Panc1 (cell line): ENCODE measurements around the gene TMEM109. TPM values are rescaled to one million over a fixed set of nuclear protein-coding genes. Genes with fewer than 3 reads are reported as not detected.

Experiments used
- ATAC-seq: fragments of 200-7000 bp; cut with Tn5 transposase; 2 replicates; pipeline ENCODE4 v1.9.1; 2020; ENCODE audit warnings: mild to moderate bottlenecking, moderate library complexity
- BruUV-seq: library from RNA; stranded (reverse); fragments of 400-500 nt; replicated peaks from 2 replicates; lab custom pipeline; 2021; lab: Mats Ljungman, UMichigan
- CTCF ChIA-PET: fragments of 300-600 bp; sonication (Branson Sonifier 250); formaldehyde crosslinking; loops from one replicate; lab custom pipeline; 2022; ENCODE audit warnings: antibody characterized with exemption; lab: Charles Lee
- POLR2A ChIA-PET: fragments of 300-600 bp; sonication (Branson Sonifier 250); formaldehyde crosslinking; loops from one replicate; lab custom pipeline; 2022; ENCODE audit warnings: antibody characterized with exemption; lab: Charles Lee
- DNase-seq: peaks from one replicate; pipeline ENCODE4 v3.0.0-alpha.2; 2010; ENCODE audit warnings: low read depth, low spot score
- H3K27ac ChIP-seq: 2 replicates; pipeline ENCODE4 v1.5.1; 2011; ENCODE audit warnings: mild to moderate bottlenecking, low read length, inconsistent platforms
- H3K27me3 ChIP-seq: fragments of 200-500 bp; sonication (Bioruptor generic); 2 replicates; pipeline ENCODE4 v1.6.0; 2014; ENCODE audit warnings: low read length, inconsistent platforms; ENCODE audit not compliant: control insufficient read depth, insufficient read depth
- H3K36me3 ChIP-seq: fragments of 200-500 bp; sonication (Bioruptor generic); 2 replicates; pipeline ENCODE4 v1.5.1; 2014; ENCODE audit warnings: inconsistent platforms, mild to moderate bottlenecking, low read length, moderate library complexity; ENCODE audit not compliant: control insufficient read depth, insufficient read depth
- H3K4me1 ChIP-seq: 2 replicates; pipeline ENCODE4 v1.5.1; 2011; ENCODE audit warnings: inconsistent platforms, mild to moderate bottlenecking, low read length, moderate library complexity; ENCODE audit not compliant: control insufficient read depth, insufficient read depth
- H3K4me3 ChIP-seq, 2 experiments: 2 replicates each; pipeline ENCODE4 v1.5.1; 2011 to 2012; ENCODE audit warnings: low read depth in 2 of 2, low read length in 2 of 2, mild to moderate bottlenecking in 2 of 2, inconsistent platforms in 1 of 2, moderate library complexity in 1 of 2
- H3K9me3 ChIP-seq: fragments of 200-500 bp; sonication (Bioruptor generic); 2 replicates; pipeline ENCODE4 v1.5.1; 2014; ENCODE audit warnings: low read depth, mild to moderate bottlenecking, inconsistent platforms, low read length, moderate library complexity; ENCODE audit not compliant: control insufficient read depth, insufficient read depth
- POLR2AphosphoS5 ChIP-seq: IDR thresholded peaks from 2 replicates; pipeline ENCODE4 v1.6.1; 2012; ENCODE audit warnings: mild to moderate bottlenecking, low read depth, low read length, moderate library complexity
- SIN3A ChIP-seq: IDR thresholded peaks from 2 replicates; pipeline ENCODE4 v1.6.1; 2012; ENCODE audit warnings: low read depth, mild to moderate bottlenecking, low read length, moderate library complexity, borderline replicate concordance; ENCODE audit not compliant: insufficient read depth
- TCF7L2 ChIP-seq: IDR thresholded peaks from 2 replicates; pipeline ENCODE4 v1.6.1; 2011; ENCODE audit warnings: mild to moderate bottlenecking, low read depth, low read length, inconsistent platforms
- in situ Hi-C: cut with HindIII; loops from 2 replicates; pipeline ENCODE4 v1.10.0; 2016; ENCODE audit warnings: low sequenced_read_pairs, low pct_unique_long_range_greater_than_20kb
- intact Hi-C: fragments of 100-400 bp; cut with micrococcal nuclease; formaldehyde crosslinking; loops from one replicate; pipeline ENCODE4 v1.10.0; 2022; ENCODE audit not compliant: unreplicated experiment
- total RNA-seq: library from RNA; stranded (reverse); gene quantifications from one replicate; pipeline ENCODE4 v1.2.1, GENCODE V29; 2021; ENCODE audit not compliant: unreplicated experiment
- TF ChIP-seq, protein P1 (sequence below): fragments of 450-650 bp; IDR thresholded peaks from 2 replicates; pipeline ENCODE4 v1.5.1; 2017; ENCODE audit warnings: mild to moderate bottlenecking
- TF ChIP-seq, protein P2 (sequence below), 2 experiments: IDR thresholded peaks; 2 replicates each; pipeline ENCODE4 v1.6.1; 2011 to 2012; ENCODE audit warnings: low read depth in 2 of 2, control low read depth in 1 of 2, low read length in 1 of 2, mild to moderate bottlenecking in 1 of 2, moderate library complexity in 1 of 2; ENCODE audit not compliant: insufficient read depth in 1 of 2

Gene TMEM109
- total RNA-seq, 1 experiment from 2014 or later = 91.8 TPM

DNA sequence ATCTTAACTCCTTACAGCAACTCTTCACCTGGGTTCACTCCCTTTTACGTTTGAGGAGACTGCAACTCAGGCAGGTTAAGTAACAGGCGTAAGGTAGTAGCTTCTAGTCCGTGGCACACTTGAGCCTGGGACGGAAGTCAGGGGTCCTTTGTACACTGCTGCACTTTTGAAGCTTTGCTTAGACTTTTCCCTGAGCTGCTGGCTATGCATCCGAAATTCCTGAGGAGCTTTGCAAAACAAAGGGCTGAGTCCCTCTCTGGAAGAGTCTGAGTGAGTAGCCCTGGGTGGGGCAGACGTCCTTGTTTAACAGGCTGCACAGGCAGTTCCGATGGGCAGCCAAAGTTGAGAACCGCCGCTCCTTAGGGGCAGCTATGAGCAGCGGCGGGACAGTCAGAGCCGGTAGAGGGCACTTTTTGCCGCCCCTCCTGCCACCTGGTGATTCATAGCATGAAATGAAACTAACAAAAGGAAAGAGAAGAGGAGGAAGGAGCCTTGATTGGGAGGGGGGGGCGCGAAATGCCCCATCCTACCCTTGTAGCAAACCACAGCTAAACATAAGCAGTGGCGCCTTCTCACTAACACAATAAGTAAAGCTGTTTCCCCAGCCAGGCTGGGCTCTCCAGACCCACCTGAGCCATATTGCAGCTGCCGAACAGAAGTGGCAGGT, 1.4 kb downstream of the TMEM109 start:
- Histone ChIP-seq H3K36me3 (no peaks in the 10 kb centered on the region; the same call in 1 of the 2 replicates), H3K4me1 (peaks cover 15% of the 10 kb centered on the region), H3K27ac (peak overlapping the region; percentile 97), H3K9me3 (no peaks in the 10 kb centered on the region), H3K4me3 (peak overlapping the region; percentile 69 to 79), H3K27me3 (no peaks in the 10 kb centered on the region)
- ChIA-PET CTCF (interaction anchor here (0.6 to 1.0 kb wide), 5 partner anchors 25 to 1130 kb away, joined by 3 read pairs; partner anchors contain the start of gene CYB561A3), POLR2A (no interaction called here)
- TF ChIP-seq, protein P1, sequence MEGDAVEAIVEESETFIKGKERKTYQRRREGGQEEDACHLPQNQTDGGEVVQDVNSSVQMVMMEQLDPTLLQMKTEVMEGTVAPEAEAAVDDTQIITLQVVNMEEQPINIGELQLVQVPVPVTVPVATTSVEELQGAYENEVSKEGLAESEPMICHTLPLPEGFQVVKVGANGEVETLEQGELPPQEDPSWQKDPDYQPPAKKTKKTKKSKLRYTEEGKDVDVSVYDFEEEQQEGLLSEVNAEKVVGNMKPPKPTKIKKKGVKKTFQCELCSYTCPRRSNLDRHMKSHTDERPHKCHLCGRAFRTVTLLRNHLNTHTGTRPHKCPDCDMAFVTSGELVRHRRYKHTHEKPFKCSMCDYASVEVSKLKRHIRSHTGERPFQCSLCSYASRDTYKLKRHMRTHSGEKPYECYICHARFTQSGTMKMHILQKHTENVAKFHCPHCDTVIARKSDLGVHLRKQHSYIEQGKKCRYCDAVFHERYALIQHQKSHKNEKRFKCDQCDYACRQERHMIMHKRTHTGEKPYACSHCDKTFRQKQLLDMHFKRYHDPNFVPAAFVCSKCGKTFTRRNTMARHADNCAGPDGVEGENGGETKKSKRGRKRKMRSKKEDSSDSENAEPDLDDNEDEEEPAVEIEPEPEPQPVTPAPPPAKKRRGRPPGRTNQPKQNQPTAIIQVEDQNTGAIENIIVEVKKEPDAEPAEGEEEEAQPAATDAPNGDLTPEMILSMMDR = peak; percentile 76
- TF ChIP-seq POLR2AphosphoS5 = no peak
- TF ChIP-seq SIN3A = no peak
- TF ChIP-seq, protein P2, sequence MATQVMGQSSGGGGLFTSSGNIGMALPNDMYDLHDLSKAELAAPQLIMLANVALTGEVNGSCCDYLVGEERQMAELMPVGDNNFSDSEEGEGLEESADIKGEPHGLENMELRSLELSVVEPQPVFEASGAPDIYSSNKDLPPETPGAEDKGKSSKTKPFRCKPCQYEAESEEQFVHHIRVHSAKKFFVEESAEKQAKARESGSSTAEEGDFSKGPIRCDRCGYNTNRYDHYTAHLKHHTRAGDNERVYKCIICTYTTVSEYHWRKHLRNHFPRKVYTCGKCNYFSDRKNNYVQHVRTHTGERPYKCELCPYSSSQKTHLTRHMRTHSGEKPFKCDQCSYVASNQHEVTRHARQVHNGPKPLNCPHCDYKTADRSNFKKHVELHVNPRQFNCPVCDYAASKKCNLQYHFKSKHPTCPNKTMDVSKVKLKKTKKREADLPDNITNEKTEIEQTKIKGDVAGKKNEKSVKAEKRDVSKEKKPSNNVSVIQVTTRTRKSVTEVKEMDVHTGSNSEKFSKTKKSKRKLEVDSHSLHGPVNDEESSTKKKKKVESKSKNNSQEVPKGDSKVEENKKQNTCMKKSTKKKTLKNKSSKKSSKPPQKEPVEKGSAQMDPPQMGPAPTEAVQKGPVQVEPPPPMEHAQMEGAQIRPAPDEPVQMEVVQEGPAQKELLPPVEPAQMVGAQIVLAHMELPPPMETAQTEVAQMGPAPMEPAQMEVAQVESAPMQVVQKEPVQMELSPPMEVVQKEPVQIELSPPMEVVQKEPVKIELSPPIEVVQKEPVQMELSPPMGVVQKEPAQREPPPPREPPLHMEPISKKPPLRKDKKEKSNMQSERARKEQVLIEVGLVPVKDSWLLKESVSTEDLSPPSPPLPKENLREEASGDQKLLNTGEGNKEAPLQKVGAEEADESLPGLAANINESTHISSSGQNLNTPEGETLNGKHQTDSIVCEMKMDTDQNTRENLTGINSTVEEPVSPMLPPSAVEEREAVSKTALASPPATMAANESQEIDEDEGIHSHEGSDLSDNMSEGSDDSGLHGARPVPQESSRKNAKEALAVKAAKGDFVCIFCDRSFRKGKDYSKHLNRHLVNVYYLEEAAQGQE (IDR thresholded peaks at IDR 0.05; ENCODE audit: insufficient read depth in 1 of 2, low read depth in 2 of 2, low read length in 1 of 2) = no peak
- in situ Hi-C loops (no loop called here), intact Hi-C loops (no loop called here)
- ATAC-seq (peak; percentile 73), DNase-seq (no peak)
- no TSS peak for BruUV-seq

- DNase-seq = no peak
- no peak overlapping the region for H3K27ac ChIP-seq
- no peak for ATAC-seq
- intact Hi-C loops = no loop called here
- no peaks in the 10 kb centered on the region; the same call in 1 of the 2 replicates for H3K36me3 ChIP-seq
- BruUV-seq = no TSS peak
- in situ Hi-C loops = no loop called here
- H3K4me3 ChIP-seq = no peak overlapping the region
- POLR2A ChIA-PET = no interaction called here
- H3K27me3 ChIP-seq = no peaks in the 10 kb centered on the region
- peaks cover 15% of the 10 kb centered on the region for H3K4me1 ChIP-seq
- no peak for TF ChIP-seq TCF7L2
- no peak for TF ChIP-seq SIN3A
- TF ChIP-seq, protein P1 = no peak
- TF ChIP-seq, protein P2 (IDR thresholded peaks at IDR 0.05; ENCODE audit: insufficient read depth in 1 of 2, low read depth in 2 of 2, low read length in 1 of 2) = no peak
- no peak for TF ChIP-seq POLR2AphosphoS5
- no peaks in the 10 kb centered on the region for H3K9me3 ChIP-seq
- CTCF ChIA-PET = interaction anchor here (0.6 kb wide), 1 partner anchor 22 kb away, joined by 6 read pairs; no protein-coding TSS in a partner anchor
These were observed 2.8 kb downstream of the TMEM109 start for GRCh38 chr11:60916669-60917206.
